Measurements from ENCODE around the gene IFNK. TPM values are rescaled to one million over a fixed set of nuclear protein-coding genes. Genes with fewer than 3 reads are reported as not detected.
A peak's percentile ranks its signal among the peaks of the same experiment; 100 is the strongest.

IFNK gene
- total RNA-seq, 1 experiment from 2014 or later = not detected

- no peak for DNase-seq (ENCODE audit: low read depth)
- in situ Hi-C loops (cut with HindIII; ENCODE audit: low pct_unique_long_range_greater_than_20kb, low sequenced_read_pairs) = no loop called here
Measured at GRCh38 chr9:27504259-27504658, 19.8 kb upstream of the IFNK start.

- DNase-seq (ENCODE audit: low read depth) = no peak
- in situ Hi-C loops (cut with HindIII; ENCODE audit: low pct_unique_long_range_greater_than_20kb, low sequenced_read_pairs) = no loop called here
Measured at GRCh38 chr9:27505744-27506161, 18.3 kb upstream of the IFNK start.

- DNase-seq (ENCODE audit: low read depth) = no peak
- in situ Hi-C loops (cut with HindIII; ENCODE audit: low pct_unique_long_range_greater_than_20kb, low sequenced_read_pairs) = no loop called here
Measured at GRCh38 chr9:27506981-27507380, 17.1 kb upstream of the IFNK start.

GRCh38 chr9:27510780-27511179 is 13.3 kb upstream of the IFNK start:
- DNase-seq (ENCODE audit: low read depth) = no peak
- in situ Hi-C loops (cut with HindIII; ENCODE audit: low pct_unique_long_range_greater_than_20kb, low sequenced_read_pairs) = no loop called here

GRCh38 chr9:27511771-27512170 is 12.3 kb upstream of the IFNK start:
- no peak for DNase-seq (ENCODE audit: low read depth)
- in situ Hi-C loops (cut with HindIII; ENCODE audit: low pct_unique_long_range_greater_than_20kb, low sequenced_read_pairs) = no loop called here

- in situ Hi-C loops (cut with HindIII; ENCODE audit: low pct_unique_long_range_greater_than_20kb, low sequenced_read_pairs) = no loop called here
- DNase-seq (ENCODE audit: low read depth) = no peak
Measured at GRCh38 chr9:27514551-27514950, 9.5 kb upstream of the IFNK start.

- in situ Hi-C loops (cut with HindIII; ENCODE audit: low pct_unique_long_range_greater_than_20kb, low sequenced_read_pairs) = no loop called here
Measured at GRCh38 chr9:27518006-27518405, 6.1 kb upstream of the IFNK start.

GRCh38 chr9:27518809-27519208 is 5.3 kb upstream of the IFNK start:
- in situ Hi-C loops (cut with HindIII; ENCODE audit: low pct_unique_long_range_greater_than_20kb, low sequenced_read_pairs) = no loop called here
- no peak for DNase-seq (ENCODE audit: low read depth)

More at GRCh38 chr9:27518006-27518405, 6.1 kb upstream of the IFNK start:
- no peak for DNase-seq (ENCODE audit: low read depth)

GRCh38 chr9:27519466-27520465 is 4.3 kb upstream of the IFNK start:
- DNase-seq (ENCODE audit: low read depth) = no peak
- in situ Hi-C loops (cut with HindIII; ENCODE audit: low pct_unique_long_range_greater_than_20kb, low sequenced_read_pairs) = no loop called here

GRCh38 chr9:27520986-27521385 is 3.1 kb upstream of the IFNK start:
- DNase-seq (ENCODE audit: low read depth) = no peak
- in situ Hi-C loops (cut with HindIII; ENCODE audit: low pct_unique_long_range_greater_than_20kb, low sequenced_read_pairs) = no loop called here

- in situ Hi-C loops (cut with HindIII; ENCODE audit: low pct_unique_long_range_greater_than_20kb, low sequenced_read_pairs) = no loop called here
Measured at GRCh38 chr9:27523141-27523540, 949 bp upstream of the IFNK start.

GRCh38 chr9:27527702-27528075 is 3.6 kb downstream of the IFNK start:
- no peak for DNase-seq (ENCODE audit: low read depth)
- in situ Hi-C loops (cut with HindIII; ENCODE audit: low pct_unique_long_range_greater_than_20kb, low sequenced_read_pairs) = no loop called here

More at GRCh38 chr9:27523141-27523540, 949 bp upstream of the IFNK start:
- no peak for DNase-seq (ENCODE audit: low read depth)

- DNase-seq (ENCODE audit: low read depth) = no peak
- in situ Hi-C loops (cut with HindIII; ENCODE audit: low pct_unique_long_range_greater_than_20kb, low sequenced_read_pairs) = no loop called here
Measured at GRCh38 chr9:27528076-27528885, 4.2 kb downstream of the IFNK start.

- no peak for DNase-seq (ENCODE audit: low read depth)
- in situ Hi-C loops (cut with HindIII; ENCODE audit: low pct_unique_long_range_greater_than_20kb, low sequenced_read_pairs) = no loop called here
Measured at GRCh38 chr9:27528886-27529315, 4.8 kb downstream of the IFNK start.

- in situ Hi-C loops (cut with HindIII; ENCODE audit: low pct_unique_long_range_greater_than_20kb, low sequenced_read_pairs) = no loop called here
- DNase-seq (ENCODE audit: low read depth) = peak; percentile 55
Measured at GRCh38 chr9:27529316-27530278, 5.5 kb downstream of the IFNK start, which contains the start of gene MOB3B. MOB3B (minus strand) TSS chr9:27529814; CDS start chr9:27455550, 74,264 bp downstream.

- DNase-seq (ENCODE audit: low read depth) = no peak
- in situ Hi-C loops (cut with HindIII; ENCODE audit: low pct_unique_long_range_greater_than_20kb, low sequenced_read_pairs) = no loop called here
Measured at GRCh38 chr9:27530915-27531755, 7.0 kb downstream of the IFNK start.

- DNase-seq (ENCODE audit: low read depth) = no peak
- in situ Hi-C loops (cut with HindIII; ENCODE audit: low pct_unique_long_range_greater_than_20kb, low sequenced_read_pairs) = no loop called here
Measured at GRCh38 chr9:27532046-27532445, 8.0 kb downstream of the IFNK start.
